Activated naive CD8-positive, alpha-beta T cell treated with anti-CD3 and anti-CD28 coated beads, Interleukin-2, amount 50 U/mL, for 16 hours (primary cell): ENCODE measurements around the gene TMEM186.
"Not testable (repeated sequence)": the region's sequence is repeated elsewhere in the genome, so short reads cannot be mapped to it uniquely, and the experiment has no call there.

Experiments
- DNase-seq: peaks from one replicate; pipeline ENCODE4 v3.0.0-alpha.2; 2020; ENCODE audit warnings: low read depth, low spot score

The TMEM186 gene

GRCh38 chr16:8774208-8774607, 23.2 kb downstream of the TMEM186 start:
- no peak for DNase-seq

GRCh38 chr16:8773537-8773936, 23.9 kb downstream of the TMEM186 start:
- DNase-seq: no peak

- DNase-seq: no peak
Observed at GRCh38 chr16:8768692-8769091, 28.7 kb downstream of the TMEM186 start.

- no peak for DNase-seq
Observed at GRCh38 chr16:8768283-8768682, 29.2 kb downstream of the TMEM186 start.

GRCh38 chr16:8767176-8767575, 30.3 kb downstream of the TMEM186 start:
- no peak for DNase-seq

- DNase-seq: no peak
Observed at GRCh38 chr16:8764525-8765250, 32.8 kb downstream of the TMEM186 start.

GRCh38 chr16:8763899-8764298, 33.5 kb downstream of the TMEM186 start:
- DNase-seq: no peak

- DNase-seq: no peak
Observed at GRCh38 chr16:8763083-8763482, 34.4 kb downstream of the TMEM186 start.

- DNase-seq: no peak
Observed at GRCh38 chr16:8762254-8762653, 35.2 kb downstream of the TMEM186 start.

- DNase-seq: no peak
Observed at GRCh38 chr16:8761078-8761477, 36.4 kb downstream of the TMEM186 start.

GRCh38 chr16:8760021-8760420, 37.4 kb downstream of the TMEM186 start:
- DNase-seq: no peak

GRCh38 chr16:8758022-8758421, 39.4 kb downstream of the TMEM186 start:
- no peak for DNase-seq

GRCh38 chr16:8756755-8757154, 40.7 kb downstream of the TMEM186 start:
- DNase-seq: no peak

GRCh38 chr16:8753416-8754054, 43.9 kb downstream of the TMEM186 start:
- DNase-seq: no peak

- DNase-seq: no peak
Observed at GRCh38 chr16:8752706-8753105, 44.7 kb downstream of the TMEM186 start.

GRCh38 chr16:8751481-8752311, 45.7 kb downstream of the TMEM186 start:
- DNase-seq: no peak

- not testable (repeated sequence) for DNase-seq
Observed at GRCh38 chr16:8748944-8749343, 48.5 kb downstream of the TMEM186 start.
